Endothelial cell of umbilical vein (primary cell): Measurements from ENCODE around the gene USP6NL. TPM values are rescaled to one million over a fixed set of nuclear protein-coding genes. Genes with fewer than 3 reads are reported as not detected.
"Not testable (repeated sequence)": the region's sequence is repeated elsewhere in the genome, so short reads cannot be mapped to it uniquely, and the experiment has no call there.

Experiments
- BruUV-seq: library from RNA; stranded (reverse); fragments of 400-500 nt; replicated peaks from 2 replicates; lab custom pipeline; 2021; lab: Mats Ljungman, UMichigan
- CTCF ChIA-PET: fragments of 300-600, 350-600 bp; sonication (Branson Sonifier 250); formaldehyde crosslinking; loops from one replicate; lab custom pipeline; 2021; ENCODE audit warnings: antibody characterized with exemption, inconsistent platforms; lab: Charles Lee
- POLR2A ChIA-PET: fragments of 300-600, 350-600 bp; sonication (Branson Sonifier 250); formaldehyde crosslinking; loops from one replicate; lab custom pipeline; 2021; ENCODE audit warnings: antibody characterized with exemption, inconsistent platforms; lab: Charles Lee
- DNase-seq: peaks from one replicate; pipeline ENCODE4 v3.0.0-alpha.2; 2011; ENCODE audit warnings: low read depth, low spot score
- FAIRE-seq: peaks from 2 replicates; lab custom pipeline; 2011; peaks lifted over from hg19 to GRCh38; lab: Jason Lieb, UNC
- H2AFZ ChIP-seq: 2 replicates; pipeline ENCODE4 v1.6.0; 2012; ENCODE audit warnings: low read depth, low read length, control low read depth, inconsistent platforms
- H3K27ac ChIP-seq: 2 replicates; pipeline ENCODE4 v1.5.1; 2011; ENCODE audit warnings: low read depth, mild to moderate bottlenecking, control low read depth, low read length, moderate library complexity; ENCODE audit not compliant: insufficient read depth
- H3K27me3 ChIP-seq, 2 experiments: 2 replicates each; pipeline versions ENCODE4 v1.6.0 to v1.6.1; 2011; ENCODE audit warnings: low read length in 2 of 2, mixed read lengths in 1 of 2; ENCODE audit not compliant: control insufficient read depth in 2 of 2, insufficient read depth in 2 of 2
- H3K36me3 ChIP-seq, 2 experiments: 2 replicates in 1 of 2; 3 replicates in 1 of 2; pipeline ENCODE4 v1.5.1; 2011; ENCODE audit warnings: low read length in 2 of 2, mild to moderate bottlenecking in 1 of 2, moderate library complexity in 1 of 2; ENCODE audit not compliant: control insufficient read depth in 2 of 2, insufficient read depth in 2 of 2; ENCODE audit errors: extremely low read depth in 1 of 2
- H3K4me1 ChIP-seq: 3 replicates; pipeline ENCODE4 v1.5.1; 2011; ENCODE audit warnings: mild to moderate bottlenecking, low read length; ENCODE audit not compliant: control insufficient read depth, insufficient read depth; ENCODE audit errors: extremely low read depth
- H3K4me2 ChIP-seq: 2 replicates; pipeline ENCODE4 v1.6.1; 2011; ENCODE audit warnings: low read length, control low read depth, mixed read lengths; ENCODE audit not compliant: insufficient read depth
- H3K4me3 ChIP-seq, 3 experiments: fragments of 200-600 bp in 1 of 3; sonication (generic), shearing (Covaris generic) in 1 of 3; replicated peaks in 1 of 3; 2 replicates each; pipeline ENCODE4 v1.5.1; 2011 to 2016; ENCODE audit warnings: control low read depth in 3 of 3, low read length in 3 of 3, mild to moderate bottlenecking in 2 of 3, inconsistent platforms in 1 of 3, low read depth in 1 of 3, moderate library complexity in 1 of 3; ENCODE audit not compliant: insufficient read depth in 1 of 3
- H3K79me2 ChIP-seq: 2 replicates; pipeline ENCODE4 v1.6.0; 2012; ENCODE audit warnings: low read length, inconsistent platforms; ENCODE audit not compliant: control insufficient read depth, insufficient read depth
- H3K9ac ChIP-seq: replicated peaks from 2 replicates; pipeline ENCODE3; 2011; ENCODE audit warnings: low read length, control low read depth; ENCODE audit not compliant: insufficient read depth; ENCODE audit errors: extremely low read depth
- H3K9me1 ChIP-seq: replicated peaks from 3 replicates; pipeline ENCODE4 v1.6.0; 2011; ENCODE audit warnings: mild to moderate bottlenecking, low read length; ENCODE audit not compliant: control insufficient read depth, insufficient read depth; ENCODE audit errors: extremely low read depth
- H3K9me3 ChIP-seq: replicated peaks from 2 replicates; pipeline ENCODE4 v1.5.1; 2012; ENCODE audit warnings: low read length, inconsistent platforms; ENCODE audit not compliant: control insufficient read depth, insufficient read depth
- H4K20me1 ChIP-seq: replicated peaks from 2 replicates; pipeline ENCODE3; 2011; ENCODE audit warnings: mild to moderate bottlenecking, low read length; ENCODE audit not compliant: control insufficient read depth, insufficient read depth; ENCODE audit errors: extremely low read depth
- EZH2 ChIP-seq: IDR thresholded peaks from 2 replicates; pipeline ENCODE4 v1.6.1; 2012; ENCODE audit warnings: borderline replicate concordance, low read depth, mild to moderate bottlenecking, moderate library complexity, low read length, inconsistent platforms; ENCODE audit not compliant: severe bottlenecking
- FOS ChIP-seq: IDR thresholded peaks from 2 replicates; pipeline ENCODE4 v1.6.1; 2011; ENCODE audit warnings: mild to moderate bottlenecking, low read length, moderate library complexity, borderline replicate concordance; ENCODE audit not compliant: insufficient read depth
- GATA2 ChIP-seq: IDR thresholded peaks from 2 replicates; pipeline ENCODE4 v1.7.0; 2011; ENCODE audit warnings: low read depth, mild to moderate bottlenecking, moderate library complexity, mixed read lengths, low read length; ENCODE audit not compliant: insufficient read length, insufficient read depth
- JUN ChIP-seq: IDR thresholded peaks from 2 replicates; pipeline ENCODE4 v1.6.1; 2011; ENCODE audit warnings: borderline replicate concordance, low read depth; ENCODE audit not compliant: insufficient read length, insufficient read depth
- MYC ChIP-seq: IDR thresholded peaks from one replicate; pipeline ENCODE4 v1.6.1; 2011; ENCODE audit warnings: mild to moderate bottlenecking, low read depth, low read length
- POLR2A ChIP-seq: IDR thresholded peaks from 2 replicates; pipeline ENCODE4 v1.6.1; 2012; ENCODE audit warnings: low read depth, mild to moderate bottlenecking, control low read depth, low read length
- POLR2AphosphoS5 ChIP-seq: IDR thresholded peaks from 2 replicates; pipeline ENCODE4 v1.6.1; 2012; ENCODE audit warnings: low read depth, mild to moderate bottlenecking, control low read depth, low read length, moderate library complexity; ENCODE audit not compliant: insufficient read depth
- dilution Hi-C: fragments of 300-500 bp; cut with MboI; formaldehyde crosslinking; loops from one replicate; pipeline ENCODE4 v1.15.0; 2019; ENCODE audit warnings: low sequenced_read_pairs; ENCODE audit not compliant: extremely low pct_ligation_motif_present
- intact Hi-C: fragments of 100-400 bp; cut with micrococcal nuclease; formaldehyde crosslinking; loops from one replicate; pipeline ENCODE4 v1.10.0; 2022
- polyA plus RNA-seq, 4 experiments: library from polyadenylated mRNA; depleted of rRNA in 3 of 4; stranded (reverse) in 3 of 4; unstranded in 1 of 4; fragments of >200 nt; gene quantifications; 2 replicates each; pipeline versions ENCODE4 v1.2.1 to v1.2.3, GENCODE V29; 2011 to 2012; ENCODE audit warnings: missing spikeins in 1 of 4
- total RNA-seq: library from RNA; stranded (reverse); gene quantifications from 2 replicates; pipeline ENCODE4 v1.2.3, GENCODE V29; 2021
- TF ChIP-seq, protein P1 (sequence below): IDR thresholded peaks from 2 replicates; pipeline ENCODE4 v1.6.1; 2011; ENCODE audit not compliant: insufficient read depth, insufficient read length
- TF ChIP-seq, protein P2 (sequence below), 2 donors: IDR thresholded peaks; 1 replicate in 1 of 2; 2 replicates in 1 of 2; pipeline ENCODE4 v1.5.1; 2011; ENCODE audit warnings: low read length in 2 of 2, mild to moderate bottlenecking in 2 of 2, moderate library complexity in 2 of 2, control low read depth in 1 of 2, inconsistent platforms in 1 of 2, low read depth in 1 of 2; ENCODE audit not compliant: insufficient read depth in 1 of 2; ENCODE audit errors: extremely low read depth in 1 of 2

The USP6NL gene
- total and polyA plus RNA-seq, 2 donors (not counting 3 experiments of a cell fraction or from before 2014, with no cell fraction given), result 13.5 to 29.2 TPM

DNA sequence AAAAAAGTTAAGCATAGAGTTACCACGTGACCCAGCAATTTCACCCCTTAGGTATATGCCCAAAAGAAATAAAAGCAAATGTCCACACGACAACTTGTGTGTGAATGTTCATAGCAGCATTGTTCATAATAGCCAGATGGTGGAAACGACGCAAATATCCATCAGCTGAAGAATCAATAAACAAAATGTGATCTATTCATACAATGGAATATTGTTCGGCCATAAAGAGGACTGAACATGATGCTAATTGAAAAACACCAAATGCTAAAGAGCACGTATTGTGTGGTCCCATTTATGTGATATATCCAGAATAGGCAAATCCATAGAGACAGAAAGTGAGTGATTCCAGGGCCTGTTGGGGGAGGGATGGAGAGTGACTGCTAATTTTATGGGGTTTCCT, 18.3 kb upstream of the USP6NL start:
- TF ChIP-seq EZH2 (no peak), GATA2 (no peak), POLR2AphosphoS5 (no peak), MYC (no peak), JUN (no peak), POLR2A (no peak), FOS (no peak)
- TF ChIP-seq, protein P1, sequence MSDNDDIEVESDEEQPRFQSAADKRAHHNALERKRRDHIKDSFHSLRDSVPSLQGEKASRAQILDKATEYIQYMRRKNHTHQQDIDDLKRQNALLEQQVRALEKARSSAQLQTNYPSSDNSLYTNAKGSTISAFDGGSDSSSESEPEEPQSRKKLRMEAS, result no peak
- TF ChIP-seq, protein P2, sequence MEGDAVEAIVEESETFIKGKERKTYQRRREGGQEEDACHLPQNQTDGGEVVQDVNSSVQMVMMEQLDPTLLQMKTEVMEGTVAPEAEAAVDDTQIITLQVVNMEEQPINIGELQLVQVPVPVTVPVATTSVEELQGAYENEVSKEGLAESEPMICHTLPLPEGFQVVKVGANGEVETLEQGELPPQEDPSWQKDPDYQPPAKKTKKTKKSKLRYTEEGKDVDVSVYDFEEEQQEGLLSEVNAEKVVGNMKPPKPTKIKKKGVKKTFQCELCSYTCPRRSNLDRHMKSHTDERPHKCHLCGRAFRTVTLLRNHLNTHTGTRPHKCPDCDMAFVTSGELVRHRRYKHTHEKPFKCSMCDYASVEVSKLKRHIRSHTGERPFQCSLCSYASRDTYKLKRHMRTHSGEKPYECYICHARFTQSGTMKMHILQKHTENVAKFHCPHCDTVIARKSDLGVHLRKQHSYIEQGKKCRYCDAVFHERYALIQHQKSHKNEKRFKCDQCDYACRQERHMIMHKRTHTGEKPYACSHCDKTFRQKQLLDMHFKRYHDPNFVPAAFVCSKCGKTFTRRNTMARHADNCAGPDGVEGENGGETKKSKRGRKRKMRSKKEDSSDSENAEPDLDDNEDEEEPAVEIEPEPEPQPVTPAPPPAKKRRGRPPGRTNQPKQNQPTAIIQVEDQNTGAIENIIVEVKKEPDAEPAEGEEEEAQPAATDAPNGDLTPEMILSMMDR (IDR thresholded peaks at IDR 0.05; ENCODE audit: extremely low read depth in 1 of 2, insufficient read depth in 1 of 2, low read depth in 1 of 2, low read length in 2 of 2), result no peak
- ChIA-PET CTCF (no interaction called here), POLR2A (no interaction called here)
- Histone ChIP-seq H3K4me2 (no peak overlapping the region), H3K36me3 (no peaks in the 10 kb centered on the region), H2AFZ (no peak overlapping the region), H3K79me2 (no peaks in the 10 kb centered on the region), H3K9me1 (no peaks in the 10 kb centered on the region), H3K4me1 (no peaks in the 10 kb centered on the region), H3K9me3 (no peaks in the 10 kb centered on the region), H3K4me3 (no peak overlapping the region), H3K27ac (no peak overlapping the region), H4K20me1 (no peaks in the 10 kb centered on the region), H3K27me3 (peaks cover 0 to 5% of the 10 kb centered on the region in 2 experiments), H3K9ac (no peak overlapping the region)
- intact Hi-C loops, result no loop called here
- no peak for FAIRE-seq
- no TSS peak for BruUV-seq
- dilution Hi-C loops, result no loop called here
- no peak for DNase-seq

DNA sequence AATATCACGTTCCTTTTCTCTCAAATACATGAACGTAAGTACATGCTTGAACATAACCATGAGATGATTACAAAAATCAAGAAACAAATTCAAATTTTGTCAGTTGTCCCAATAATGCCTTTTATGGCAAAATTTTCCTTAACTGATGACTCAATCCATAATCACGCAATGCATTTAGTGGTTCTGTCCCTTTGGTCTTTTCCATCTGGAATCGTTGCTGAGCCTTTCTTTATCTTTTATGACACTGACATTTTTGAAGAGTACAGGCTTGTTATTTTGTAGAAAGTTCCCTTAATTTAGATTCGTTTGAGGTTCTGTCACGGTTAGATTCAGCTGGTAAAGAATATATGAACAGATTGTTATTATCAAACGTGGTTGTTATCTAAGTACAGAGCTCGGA, 16.5 kb upstream of the USP6NL start:
- H3K79me2 ChIP-seq, intact Hi-C loops, H3K27me3 ChIP-seq, H3K9me1 ChIP-seq, dilution Hi-C loops, H4K20me1 ChIP-seq, POLR2A ChIA-PET, H3K4me3 ChIP-seq, H3K36me3 ChIP-seq, H3K9ac ChIP-seq, DNase-seq, H2AFZ ChIP-seq, H3K4me1 ChIP-seq, H3K27ac ChIP-seq, H3K9me3 ChIP-seq, H3K4me2 ChIP-seq, BruUV-seq: not testable (repeated sequence)
- peak; percentile 48 for FAIRE-seq
- CTCF ChIA-PET, result interaction anchor here (1.2 kb wide), 1 partner anchor 83 kb away, joined by 5 read pairs; no protein-coding TSS in a partner anchor
